ENCODE data around the gene ATP8B4.

Gene ATP8B4

GRCh38 chr15:49927189-49927861 is 191.7 kb downstream of the ATP8B4 start:
- DNase-seq (ENCODE audit: low spot score), result no peak

GRCh38 chr15:49926740-49927139 is 192.3 kb downstream of the ATP8B4 start:
- no peak for DNase-seq (ENCODE audit: low spot score)

DNA sequence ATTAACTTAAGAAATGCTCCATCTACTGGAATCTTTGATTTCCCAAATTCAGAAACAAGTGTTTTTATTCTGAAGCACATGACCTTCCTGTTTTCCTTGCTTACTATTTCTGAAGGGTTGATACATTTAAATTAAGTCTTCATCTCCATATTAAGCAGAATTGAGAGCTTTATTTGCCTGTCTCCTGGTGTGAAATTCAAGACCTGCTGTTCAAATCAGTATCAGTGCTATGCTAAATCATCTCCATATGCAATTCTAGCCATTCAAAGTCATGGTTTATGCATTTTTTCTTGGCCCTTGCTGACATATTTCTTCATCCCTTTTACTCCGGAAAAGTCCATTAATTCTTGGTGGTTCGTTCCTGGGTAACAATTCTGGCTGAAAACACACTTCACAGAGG is 195.4 kb downstream of the ATP8B4 start:
- DNase-seq (ENCODE audit: low spot score), result no peak

DNA sequence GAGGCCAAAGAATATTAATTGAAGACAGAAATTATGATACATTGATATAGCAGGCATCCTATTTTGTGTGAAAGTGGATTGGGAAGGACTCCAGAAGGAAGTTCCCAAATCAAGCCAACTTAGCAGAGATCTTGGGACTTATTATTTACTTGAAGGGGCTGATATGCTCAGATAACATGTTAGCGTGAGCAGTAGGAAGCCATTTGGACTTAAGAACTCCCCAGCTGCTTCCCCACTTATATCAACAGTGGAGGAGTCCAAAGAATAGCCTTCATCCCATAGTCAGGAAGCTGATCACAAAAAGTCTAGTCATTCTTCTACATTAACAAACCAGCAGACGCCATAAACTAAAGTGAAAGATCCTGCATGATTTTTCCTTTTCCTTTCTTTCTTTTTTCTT is 200.0 kb downstream of the ATP8B4 start:
- no peak for DNase-seq (ENCODE audit: low spot score)

GRCh38 chr15:49918121-49918520 is 200.9 kb downstream of the ATP8B4 start:
- no peak for DNase-seq (ENCODE audit: low spot score)

- no peak for DNase-seq (ENCODE audit: low spot score)
Measured at GRCh38 chr15:49916998-49917397, 202.0 kb downstream of the ATP8B4 start.

- DNase-seq (ENCODE audit: low spot score), result no peak
Measured at GRCh38 chr15:49915822-49916221, 203.2 kb downstream of the ATP8B4 start.

DNA sequence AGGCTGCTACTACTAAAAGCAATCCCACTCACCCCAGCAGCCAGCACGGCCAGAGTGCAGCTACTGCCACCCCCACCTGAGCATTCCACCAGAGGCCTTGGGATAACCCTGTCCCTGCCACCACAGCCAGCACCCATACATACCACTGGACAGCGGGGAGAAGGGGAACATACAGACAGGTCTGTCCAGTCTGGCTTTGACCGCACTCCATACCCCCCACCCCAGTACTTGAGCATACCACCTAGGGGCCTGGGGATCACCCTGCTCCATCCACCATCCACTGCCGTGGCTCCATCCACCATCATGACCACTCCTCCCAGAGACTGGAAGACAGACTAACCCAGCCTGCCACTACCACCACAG is 210.1 kb downstream of the ATP8B4 start:
- DNase-seq (ENCODE audit: low spot score), result no peak

DNA sequence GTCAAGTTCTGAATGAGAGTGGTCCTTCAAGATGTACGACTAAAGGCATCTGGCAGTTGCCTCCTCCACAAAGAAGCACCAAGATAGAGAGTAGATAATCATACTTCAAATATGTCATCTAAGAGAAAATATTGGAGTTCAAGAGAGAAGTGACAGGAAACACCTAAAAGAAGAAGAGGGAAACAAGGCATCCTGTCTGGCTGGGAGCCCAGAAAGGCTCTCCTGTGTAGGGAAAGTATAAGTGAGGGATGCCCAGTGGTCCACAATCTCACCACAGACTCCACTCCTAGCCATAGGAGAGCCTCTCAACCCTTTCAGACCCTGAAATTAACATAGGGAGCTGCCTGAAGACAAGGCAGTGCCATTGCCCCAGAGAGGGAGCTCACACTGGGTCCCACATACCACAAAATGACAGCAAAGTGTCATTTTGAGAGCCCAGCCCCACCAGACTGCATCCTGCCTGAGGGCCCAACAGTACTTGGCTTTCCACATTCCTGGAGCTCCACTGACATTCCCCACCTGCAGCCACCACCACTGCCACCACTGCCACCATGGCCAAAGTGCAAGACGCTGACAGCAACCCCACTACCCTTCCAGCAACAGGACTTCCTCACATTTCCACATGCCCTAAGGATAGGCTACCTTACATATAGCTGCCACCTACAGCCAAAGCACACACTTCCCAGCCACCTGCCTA is 210.6 kb downstream of the ATP8B4 start:
- no peak for DNase-seq (ENCODE audit: low spot score)

GRCh38 chr15:49906966-49907365 is 212.1 kb downstream of the ATP8B4 start:
- DNase-seq (ENCODE audit: low spot score), result no peak

- no peak for DNase-seq (ENCODE audit: low spot score)
Measured at GRCh38 chr15:49905221-49905620, 213.8 kb downstream of the ATP8B4 start.

DNA sequence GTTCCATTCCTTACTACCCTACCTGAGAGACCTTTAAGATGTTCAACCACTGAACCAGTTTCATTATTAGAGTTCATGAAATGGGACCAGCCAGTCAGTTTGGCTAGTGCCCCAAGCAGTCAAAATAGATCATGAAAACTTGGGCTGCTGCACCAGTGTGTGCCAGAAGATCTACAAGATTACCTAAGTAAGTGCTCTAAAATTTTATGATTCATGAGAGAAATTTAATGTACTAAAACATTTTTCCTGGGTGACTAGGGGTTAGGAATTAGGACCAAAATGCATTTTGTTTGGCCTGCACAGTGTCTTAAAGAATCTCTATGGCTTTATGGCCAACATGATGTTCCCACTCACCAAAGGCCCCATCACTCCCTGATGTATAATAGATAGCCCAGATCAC is 214.7 kb downstream of the ATP8B4 start:
- no peak for DNase-seq (ENCODE audit: low spot score)

DNA sequence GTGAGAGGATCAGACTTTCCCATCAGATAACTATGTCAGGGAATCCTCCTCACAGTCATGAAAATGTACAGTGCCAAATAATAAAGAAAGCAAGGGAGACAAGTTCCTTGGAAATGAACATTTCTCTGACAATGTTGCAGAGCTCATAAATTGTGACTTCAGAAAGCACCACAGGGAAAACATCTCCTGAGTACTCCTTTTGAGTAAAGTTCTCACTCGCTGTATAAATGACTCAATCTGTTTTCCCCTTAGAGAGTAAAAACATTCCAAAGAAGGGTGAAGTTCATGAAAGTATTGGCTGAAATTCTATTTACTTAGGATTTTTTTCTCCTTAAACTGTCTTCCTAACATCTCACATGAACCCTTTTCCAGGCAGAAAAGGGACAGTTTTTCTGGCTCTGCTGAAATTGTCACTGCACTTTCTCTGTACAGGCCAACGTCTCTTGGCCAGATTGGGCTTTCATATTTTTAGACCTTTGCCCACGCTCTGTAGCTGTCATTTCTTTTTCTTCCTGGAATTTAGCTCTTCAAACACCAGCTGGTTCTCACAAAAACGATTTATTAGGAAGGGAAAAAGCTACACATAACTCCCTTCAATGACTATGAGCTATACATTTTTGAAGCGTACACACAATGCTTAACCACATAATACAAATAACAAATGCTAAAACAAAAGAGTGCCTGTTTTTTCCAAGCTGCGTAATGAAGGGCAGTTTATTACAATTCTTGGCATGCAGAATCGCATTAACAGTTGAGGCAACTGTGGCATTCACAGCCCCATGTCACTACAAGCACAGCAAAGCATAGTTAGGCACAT is 216.1 kb downstream of the ATP8B4 start:
- no peak for DNase-seq (ENCODE audit: low spot score)

- DNase-seq (ENCODE audit: low spot score), result peak; percentile 5
Measured at GRCh38 chr15:49901996-49902684, 216.9 kb downstream of the ATP8B4 start.

DNA sequence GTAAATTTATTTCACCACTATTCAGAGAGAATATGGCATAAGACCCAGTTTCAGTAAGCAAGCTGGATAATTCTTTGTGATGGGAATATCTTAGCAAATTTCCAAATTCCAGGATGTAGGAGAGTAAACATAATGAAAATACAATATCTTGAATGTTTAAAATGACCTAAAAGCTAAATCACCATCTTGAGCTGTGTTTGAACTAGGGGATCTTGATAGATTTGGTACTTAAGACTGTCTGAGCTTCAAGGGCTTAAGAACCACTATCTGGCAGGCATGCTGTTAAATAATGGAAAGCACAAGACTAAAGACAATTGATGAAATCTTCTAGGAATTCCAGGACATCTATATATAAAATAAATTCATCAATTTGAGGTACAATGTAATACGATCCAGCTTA is 217.7 kb downstream of the ATP8B4 start:
- DNase-seq (ENCODE audit: low spot score), result no peak

DNA sequence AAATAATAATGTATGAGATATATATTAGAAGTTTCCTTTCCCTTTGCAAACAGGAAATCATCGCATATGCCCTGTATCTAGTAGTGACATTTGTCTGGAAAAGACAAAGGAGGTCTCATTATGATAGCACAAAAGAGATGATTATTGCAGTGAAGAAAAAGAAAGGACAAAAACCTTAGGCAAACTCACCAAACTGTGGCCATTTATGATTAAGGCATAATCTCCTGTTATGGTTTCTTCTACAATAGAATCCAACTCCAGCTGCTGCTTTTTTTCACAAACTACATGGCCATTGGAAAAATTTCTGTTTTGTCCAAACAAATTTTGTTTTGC is 218.2 kb downstream of the ATP8B4 start:
- no peak for DNase-seq (ENCODE audit: low spot score)

GRCh38 chr15:49900006-49900902 is 218.8 kb downstream of the ATP8B4 start:
- no peak for DNase-seq (ENCODE audit: low spot score)

GRCh38 chr15:49898575-49899283 is 220.3 kb downstream of the ATP8B4 start:
- no peak for DNase-seq (ENCODE audit: low spot score)

- DNase-seq (ENCODE audit: low spot score), result no peak
Measured at GRCh38 chr15:49898097-49898496, 220.9 kb downstream of the ATP8B4 start.

DNA sequence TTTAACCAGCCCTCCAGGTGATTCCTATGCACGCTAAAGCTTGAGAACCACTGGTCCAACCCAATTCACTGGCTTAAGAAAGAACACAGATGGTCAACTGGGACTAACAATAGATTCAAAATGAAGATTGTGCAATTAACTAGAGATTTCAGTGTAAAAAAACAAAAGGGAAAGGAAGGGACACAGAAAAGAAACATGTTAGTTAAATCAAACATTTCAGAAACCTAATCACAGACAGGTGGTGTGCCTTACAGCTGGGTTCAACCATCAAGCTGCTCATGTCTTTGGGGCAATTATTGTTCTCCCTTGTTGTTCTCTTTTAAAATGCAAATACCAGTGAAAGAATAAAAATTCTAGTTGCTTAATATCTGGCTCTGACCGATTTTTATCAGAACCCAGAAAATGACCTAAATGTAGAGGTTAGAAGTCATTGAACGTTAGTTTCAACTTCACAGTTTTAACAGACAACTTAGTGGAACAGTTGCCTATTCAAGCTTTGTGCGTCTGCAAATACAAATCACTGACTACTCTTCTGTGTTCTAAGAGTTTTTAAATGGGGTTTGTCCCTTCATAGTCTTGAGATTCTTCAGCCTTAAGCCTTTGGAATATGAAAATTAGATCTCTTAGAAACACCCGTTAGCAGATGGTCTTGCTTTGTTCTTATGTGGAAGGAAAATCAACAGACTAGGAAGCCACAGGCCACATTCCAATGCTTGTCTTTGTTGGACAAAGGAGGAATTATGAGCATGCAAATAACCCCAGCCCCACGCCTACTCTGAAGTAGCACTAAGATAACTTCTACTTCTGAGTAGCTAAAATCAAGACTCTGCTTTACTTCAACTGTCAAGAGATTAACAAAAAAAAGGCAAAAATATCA is 223.4 kb downstream of the ATP8B4 start:
- DNase-seq (ENCODE audit: low spot score), result no peak

Measured in kidney capillary endothelial cell (primary cell).